ENCODE data around the gene SNN. TPM values are rescaled to one million over a fixed set of nuclear protein-coding genes. Genes with fewer than 3 reads are reported as not detected.

Gene SNN
- polyA plus RNA-seq, 1 experiment = 7.5 TPM

- Histone ChIP-seq H3K27me3 (ENCODE audit: control insufficient read depth, insufficient read depth, low read length) (no peaks in the 10 kb centered on the region), H3K4me3 (ENCODE audit: low read depth, low read length) (no peak overlapping the region), H3K36me3 (ENCODE audit: control insufficient read depth, insufficient read depth, low read length) (peaks cover 23% of the 10 kb centered on the region)
- TF ChIP-seq CTCF (IDR thresholded peaks at IDR 0.05; ENCODE audit: insufficient read depth, low read depth, low read length) = no peak
- no peak for DNase-seq (ENCODE audit: low read depth)
- ChIA-PET POLR2A (no interaction called here), CTCF (interaction anchor here (0.7 to 2.2 kb wide), 3 partner anchors 11 to 30 kb away, joined by 3 to 6 read pairs (median 3); no protein-coding TSS in a partner anchor)
Observed at GRCh38 chr16:11684231-11685025, 16.2 kb downstream of the SNN start.

- ChIA-PET CTCF (interaction anchor here (0.6 to 1.1 kb wide), 2 partner anchors 290 to 495 kb away, joined by 3 read pairs; no protein-coding TSS in a partner anchor), POLR2A (interaction anchor here (0.6 kb wide), 1 partner anchor 21 kb away, joined by 4 read pairs; no protein-coding TSS in a partner anchor)
- no peak for TF ChIP-seq CTCF (IDR thresholded peaks at IDR 0.05; ENCODE audit: insufficient read depth, low read depth, low read length)
- peaks cover 24% of the 10 kb centered on the region for H3K36me3 ChIP-seq (ENCODE audit: control insufficient read depth, insufficient read depth, low read length)
- DNase-seq (ENCODE audit: low read depth) = no peak
- no peak overlapping the region for H3K4me3 ChIP-seq (ENCODE audit: low read depth, low read length)
- H3K27me3 ChIP-seq (ENCODE audit: control insufficient read depth, insufficient read depth, low read length) = no peaks in the 10 kb centered on the region
Observed at GRCh38 chr16:11685844-11686618, 17.8 kb downstream of the SNN start.

GRCh38 chr16:11686713-11687380 lies 18.6 kb downstream of the SNN start:
- POLR2A ChIA-PET = no interaction called here
- TF ChIP-seq CTCF (IDR thresholded peaks at IDR 0.05; ENCODE audit: insufficient read depth, low read depth, low read length) = no peak
- no peak for DNase-seq (ENCODE audit: low read depth)
- Histone ChIP-seq H3K36me3 (ENCODE audit: control insufficient read depth, insufficient read depth, low read length) (peaks cover 26% of the 10 kb centered on the region), H3K27me3 (ENCODE audit: control insufficient read depth, insufficient read depth, low read length) (no peaks in the 10 kb centered on the region), H3K4me3 (ENCODE audit: low read depth, low read length) (no peak overlapping the region)
- CTCF ChIA-PET = interaction anchor here (1.1 kb wide), 1 partner anchor 291 kb away, joined by 3 read pairs; no protein-coding TSS in a partner anchor

- Histone ChIP-seq H3K36me3 (ENCODE audit: control insufficient read depth, insufficient read depth, low read length) (peaks cover 26% of the 10 kb centered on the region), H3K4me3 (ENCODE audit: low read depth, low read length) (no peak overlapping the region), H3K27me3 (ENCODE audit: control insufficient read depth, insufficient read depth, low read length) (no peaks in the 10 kb centered on the region)
- no peak for TF ChIP-seq CTCF (IDR thresholded peaks at IDR 0.05; ENCODE audit: insufficient read depth, low read depth, low read length)
- DNase-seq (ENCODE audit: low read depth) = no peak
- CTCF ChIA-PET = interaction anchor here (0.9 to 1.9 kb wide), 2 partner anchors 10 to 12 kb away, joined by 3 to 6 read pairs; no protein-coding TSS in a partner anchor
- POLR2A ChIA-PET = no interaction called here
Observed at GRCh38 chr16:11687601-11688519, 19.6 kb downstream of the SNN start.

All from BJ (cell line).